ENCODE measurements around the gene RCOR2.

RCOR2 gene

DNA sequence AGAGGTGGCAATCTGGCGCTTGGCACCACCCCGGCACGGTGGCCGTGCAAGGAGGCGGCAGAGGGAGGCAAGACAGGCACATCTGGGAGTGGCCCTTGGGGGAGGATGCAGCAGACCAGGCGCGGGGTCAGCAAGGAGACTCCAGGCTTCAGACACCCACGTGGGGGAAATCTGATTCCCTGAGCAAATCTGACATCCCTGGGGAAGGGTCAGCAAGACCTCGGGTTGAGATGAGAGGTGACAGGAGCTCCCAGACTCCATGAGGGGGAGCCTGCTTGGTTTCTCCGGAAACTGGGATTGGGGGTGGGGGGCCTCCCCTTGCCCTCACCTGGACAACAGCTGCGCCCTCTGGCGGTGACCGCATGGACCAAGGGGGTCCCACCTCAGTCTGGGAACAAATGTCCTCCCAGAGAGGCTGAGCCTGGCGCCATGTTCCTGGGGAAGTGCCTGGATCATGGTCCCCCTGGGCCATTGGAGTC lies 4.0 kb upstream of the RCOR2 start:
- TF ChIP-seq EZH2 (IDR thresholded peaks at IDR 0.05; ENCODE audit: borderline replicate concordance, low read length): no peak
- TF ChIP-seq CTCF (IDR thresholded peaks at IDR 0.05; ENCODE audit: low read length): peak; percentile 93
- H4K20me1 ChIP-seq (ENCODE audit: insufficient read depth, low read length): no peaks in the 10 kb centered on the region
- no peaks in the 10 kb centered on the region for H3F3A ChIP-seq (ENCODE audit: insufficient read depth, low read length)
- no peaks in the 10 kb centered on the region for H3K79me2 ChIP-seq (ENCODE audit: insufficient read depth, low read length)
- no peak overlapping the region for H3K9ac ChIP-seq (ENCODE audit: low read length)
- no peak overlapping the region for H3K4me3 ChIP-seq (ENCODE audit: low read depth, low read length, poor library complexity, severe bottlenecking)
- no peaks in the 10 kb centered on the region for H3K36me3 ChIP-seq (ENCODE audit: insufficient read depth, low read length)
- H3K9me3 ChIP-seq (ENCODE audit: low read length): no peaks in the 10 kb centered on the region
- peaks cover 4% of the 10 kb centered on the region for H3K27me3 ChIP-seq (ENCODE audit: insufficient read depth, low read length)
- no peak overlapping the region for H2AFZ ChIP-seq (ENCODE audit: low read length)
- no peak overlapping the region for H3K27ac ChIP-seq (ENCODE audit: low read depth, low read length, poor library complexity, severe bottlenecking)
- H3K4me2 ChIP-seq (ENCODE audit: low read length): no peak overlapping the region
- H3K4me1 ChIP-seq (ENCODE audit: insufficient read depth, low read length, severe bottlenecking): peaks cover 38% of the 10 kb centered on the region
- H3K9me2 ChIP-seq (ENCODE audit: low read depth, low read length): no peaks in the 10 kb centered on the region

- Histone ChIP-seq H3F3A (ENCODE audit: insufficient read depth, low read length) (no peaks in the 10 kb centered on the region), H3K4me2 (ENCODE audit: low read length) (peak overlapping the region; percentile 82; the same call in 1 of the 2 replicates), H3K4me3 (ENCODE audit: low read depth, low read length, poor library complexity, severe bottlenecking) (no peak overlapping the region), H3K4me1 (ENCODE audit: insufficient read depth, low read length, severe bottlenecking) (peaks cover 42% of the 10 kb centered on the region), H3K9me2 (ENCODE audit: low read depth, low read length) (no peaks in the 10 kb centered on the region), H3K27ac (ENCODE audit: low read depth, low read length, poor library complexity, severe bottlenecking) (no peak overlapping the region), H4K20me1 (ENCODE audit: insufficient read depth, low read length) (no peaks in the 10 kb centered on the region), H3K27me3 (ENCODE audit: insufficient read depth, low read length) (peaks cover 4% of the 10 kb centered on the region), H3K9me3 (ENCODE audit: low read length) (no peaks in the 10 kb centered on the region), H2AFZ (ENCODE audit: low read length) (no peak overlapping the region), H3K79me2 (ENCODE audit: insufficient read depth, low read length) (no peaks in the 10 kb centered on the region), H3K36me3 (ENCODE audit: insufficient read depth, low read length) (no peaks in the 10 kb centered on the region), H3K9ac (ENCODE audit: low read length) (no peak overlapping the region)
- TF ChIP-seq CTCF (IDR thresholded peaks at IDR 0.05; ENCODE audit: low read length): no peak
- TF ChIP-seq EZH2 (IDR thresholded peaks at IDR 0.05; ENCODE audit: borderline replicate concordance, low read length): no peak
Measured at GRCh38 chr11:63920126-63920938, 3.4 kb upstream of the RCOR2 start.

GRCh38 chr11:63919267-63920125 lies 2.5 kb upstream of the RCOR2 start:
- Histone ChIP-seq H3K9me3 (ENCODE audit: low read length) (no peaks in the 10 kb centered on the region), H3K79me2 (ENCODE audit: insufficient read depth, low read length) (no peaks in the 10 kb centered on the region), H3K4me3 (ENCODE audit: low read depth, low read length, poor library complexity, severe bottlenecking) (peak overlapping the region; percentile 73), H3K9ac (ENCODE audit: low read length) (peak overlapping the region; percentile 65; the same call in 1 of the 2 replicates), H3F3A (ENCODE audit: insufficient read depth, low read length) (no peaks in the 10 kb centered on the region), H3K9me2 (ENCODE audit: low read depth, low read length) (no peaks in the 10 kb centered on the region), H3K27me3 (ENCODE audit: insufficient read depth, low read length) (peaks cover 4% of the 10 kb centered on the region), H3K4me1 (ENCODE audit: insufficient read depth, low read length, severe bottlenecking) (peaks cover 42% of the 10 kb centered on the region), H3K27ac (ENCODE audit: low read depth, low read length, poor library complexity, severe bottlenecking) (no peak overlapping the region), H2AFZ (ENCODE audit: low read length) (no peak overlapping the region), H4K20me1 (ENCODE audit: insufficient read depth, low read length) (no peaks in the 10 kb centered on the region), H3K4me2 (ENCODE audit: low read length) (peak overlapping the region; percentile 82; the same call in 1 of the 2 replicates), H3K36me3 (ENCODE audit: insufficient read depth, low read length) (no peaks in the 10 kb centered on the region)
- TF ChIP-seq EZH2 (IDR thresholded peaks at IDR 0.05; ENCODE audit: borderline replicate concordance, low read length) (no peak), CTCF (IDR thresholded peaks at IDR 0.05; ENCODE audit: low read length) (no peak)

All from OCI-LY1 (cell line).